H1 (cell line): ENCODE measurements around the gene PROK1. TPM values are rescaled to one million over a fixed set of nuclear protein-coding genes. Genes with fewer than 3 reads are reported as not detected.

Experiments used
- CTCF ChIA-PET: fragments of 300-600 bp; sonication (Branson Sonifier 250); formaldehyde crosslinking; loops from one replicate; lab custom pipeline; 2021; ENCODE audit not compliant: partially characterized antibody; lab: Charles Lee
- POLR2A ChIA-PET: fragments of 300-600 bp; sonication (Branson Sonifier 250); formaldehyde crosslinking; loops from one replicate; lab custom pipeline; 2021; ENCODE audit warnings: inconsistent platforms; ENCODE audit not compliant: partially characterized antibody; lab: Charles Lee
- DNase-seq, 2 experiments: peaks; one replicate each; pipeline versions ENCODE4 v3.0.0 to v3.0.0-alpha.2; 2010 to 2022; ENCODE audit warnings: low spot score in 2 of 2, low read depth in 1 of 2, mixed read lengths in 1 of 2
- FAIRE-seq: peaks from 2 replicates; lab custom pipeline; 2011; peaks lifted over from hg19 to GRCh38; lab: Jason Lieb, UNC
- H2AFZ ChIP-seq: 2 replicates; pipeline ENCODE4 v1.8.1; 2012; ENCODE audit warnings: low read length, inconsistent platforms
- H2AK5ac ChIP-seq: 2 replicates; pipeline ENCODE4 v1.6.1; 2013; ENCODE audit warnings: low read depth, low read length
- H2BK120ac ChIP-seq: replicated peaks from 2 replicates; pipeline ENCODE3; 2013; ENCODE audit warnings: low read depth, low read length, inconsistent platforms
- H2BK12ac ChIP-seq: 2 replicates; pipeline ENCODE4 v1.6.1; 2013; ENCODE audit warnings: low read depth, low read length
- H2BK15ac ChIP-seq: 2 replicates; pipeline ENCODE4 v1.6.1; 2013; ENCODE audit warnings: low read length
- H2BK20ac ChIP-seq: 2 replicates; pipeline ENCODE4 v1.6.1; 2013; ENCODE audit warnings: low read length
- H2BK5ac ChIP-seq: 2 replicates; pipeline ENCODE4 v1.6.1; 2013; ENCODE audit warnings: low read depth, low read length
- H3K14ac ChIP-seq: 2 replicates; pipeline ENCODE4 v1.6.1; 2013; ENCODE audit warnings: inconsistent platforms; ENCODE audit not compliant: insufficient read length
- H3K18ac ChIP-seq: 2 replicates; pipeline ENCODE4 v1.6.1; 2013; ENCODE audit warnings: low read length; ENCODE audit errors: extremely low read depth
- H3K23ac ChIP-seq: 2 replicates; pipeline ENCODE4 v1.6.1; 2013; ENCODE audit warnings: inconsistent platforms; ENCODE audit not compliant: insufficient read length
- H3K23me2 ChIP-seq: 2 replicates; pipeline ENCODE4 v1.6.1; 2013; ENCODE audit warnings: low read depth, low read length
- H3K27ac ChIP-seq: 2 replicates; pipeline ENCODE4 v1.6.1; 2011; ENCODE audit warnings: low read depth, low read length, inconsistent platforms
- H3K27me3 ChIP-seq, 4 experiments: replicated peaks in 1 of 4; 1 replicate in 1 of 4; 2 replicates in 3 of 4; pipeline versions ENCODE4 v1.6.1 to v1.8.1; 2011 to 2013; ENCODE audit warnings: low read length in 3 of 4, mild to moderate bottlenecking in 3 of 4, inconsistent platforms in 2 of 4, mixed read lengths in 2 of 4, moderate library complexity in 1 of 4; ENCODE audit not compliant: control insufficient read depth in 3 of 4, insufficient read depth in 3 of 4; ENCODE audit errors: extremely low read depth in 1 of 4
- H3K36me3 ChIP-seq, 4 experiments: 2 replicates each; pipeline versions ENCODE4 v1.6.1 to v1.8.1; 2011 to 2013; ENCODE audit warnings: mild to moderate bottlenecking in 4 of 4, low read length in 3 of 4, moderate library complexity in 2 of 4, control low read depth in 1 of 4, inconsistent platforms in 1 of 4; ENCODE audit not compliant: insufficient read depth in 4 of 4, control insufficient read depth in 2 of 4
- H3K4ac ChIP-seq: replicated peaks from 2 replicates; pipeline ENCODE3; 2013; ENCODE audit warnings: low read length, low read depth, mixed read lengths, inconsistent platforms; ENCODE audit not compliant: insufficient read length
- H3K4me1 ChIP-seq, 4 experiments: replicated peaks in 1 of 4; 1 replicate in 1 of 4; 2 replicates in 3 of 4; pipeline versions ENCODE4 v1.6.1 to v1.8.1; 2011 to 2013; ENCODE audit warnings: low read length in 3 of 4, inconsistent platforms in 2 of 4, mixed read lengths in 1 of 4; ENCODE audit not compliant: insufficient read depth in 4 of 4, control insufficient read depth in 3 of 4
- H3K4me2 ChIP-seq, 2 experiments: 2 replicates each; pipeline versions ENCODE4 v1.6.1 to v1.8.1; 2011 to 2013; ENCODE audit warnings: low read depth in 2 of 2, low read length in 2 of 2, control low read depth in 1 of 2, inconsistent platforms in 1 of 2, mild to moderate bottlenecking in 1 of 2; ENCODE audit not compliant: insufficient read depth in 1 of 2
- H3K4me3 ChIP-seq, 4 experiments: fragments of 200-600, 300-600 bp in 1 of 4; sonication (generic), shearing (Covaris generic), sonication (Bioruptor Twin) in 1 of 4; 2 replicates each; pipeline versions ENCODE4 v1.5.1 to v1.8.1; 2011 to 2016; ENCODE audit warnings: low read length in 4 of 4, low read depth in 3 of 4, control low read depth in 2 of 4, inconsistent platforms in 2 of 4, mild to moderate bottlenecking in 2 of 4, mixed read lengths in 1 of 4, moderate library complexity in 1 of 4; ENCODE audit not compliant: insufficient read depth in 2 of 4; ENCODE audit errors: extremely low read depth in 1 of 4
- H3K56ac ChIP-seq: replicated peaks from 2 replicates; pipeline ENCODE3; 2013; ENCODE audit warnings: low read depth, mild to moderate bottlenecking, mixed read lengths, low read length, inconsistent platforms; ENCODE audit not compliant: insufficient read length
- H3K79me1 ChIP-seq: 2 replicates; pipeline ENCODE4 v1.6.1; 2013; ENCODE audit warnings: low read depth, low read length, control low read depth
- H3K79me2 ChIP-seq, 2 experiments: 2 replicates each; pipeline versions ENCODE4 v1.6.1 to v1.8.1; 2012 to 2013; ENCODE audit warnings: low read length in 2 of 2, mild to moderate bottlenecking in 2 of 2, inconsistent platforms in 1 of 2; ENCODE audit not compliant: insufficient read depth in 2 of 2, control insufficient read depth in 1 of 2
- H3K9ac ChIP-seq, 4 experiments: replicated peaks in 1 of 4; 1 replicate in 1 of 4; 2 replicates in 3 of 4; pipeline versions ENCODE4 v1.6.1 to v1.8.1; 2011 to 2013; ENCODE audit warnings: low read depth in 3 of 4, low read length in 3 of 4, control low read depth in 2 of 4, mild to moderate bottlenecking in 2 of 4, moderate library complexity in 2 of 4, inconsistent platforms in 1 of 4; ENCODE audit errors: extremely low read depth in 1 of 4
- H3K9me3 ChIP-seq, 2 experiments: 2 replicates each; pipeline versions ENCODE4 v1.6.1 to v1.8.1; 2012 to 2013; ENCODE audit warnings: mild to moderate bottlenecking in 2 of 2, moderate library complexity in 2 of 2, control low read depth in 1 of 2, inconsistent platforms in 1 of 2, low read depth in 1 of 2, low read length in 1 of 2, mixed read lengths in 1 of 2; ENCODE audit not compliant: insufficient read depth in 2 of 2
- H4K20me1 ChIP-seq, 2 experiments: replicated peaks in 1 of 2; 2 replicates each; pipeline versions ENCODE3 to v1.8.1; 2011 to 2013; ENCODE audit warnings: inconsistent platforms in 2 of 2, low read length in 2 of 2, mild to moderate bottlenecking in 1 of 2; ENCODE audit not compliant: insufficient read depth in 2 of 2, control insufficient read depth in 1 of 2
- H4K5ac ChIP-seq: 2 replicates; pipeline ENCODE4 v1.6.1; 2013; ENCODE audit warnings: low read length, low read depth, mixed read lengths, inconsistent platforms; ENCODE audit not compliant: insufficient read length
- H4K8ac ChIP-seq: 2 replicates; pipeline ENCODE4 v1.8.0; 2013; ENCODE audit warnings: mild to moderate bottlenecking, moderate library complexity, low read length, inconsistent platforms; ENCODE audit not compliant: insufficient read depth; ENCODE audit errors: extremely low read depth
- H4K91ac ChIP-seq: replicated peaks from 2 replicates; pipeline ENCODE3; 2013; ENCODE audit warnings: low read length, mixed read lengths, inconsistent platforms; ENCODE audit not compliant: insufficient read length
- WGBS, 2 experiments: shearing (Covaris generic) in 1 of 2; methylation state at CpG; one replicate each; pipeline versions ENCODE4 v1.1.6 to v1.1.7; 2013 to 2015; ENCODE audit warnings: low lambda C conversion rate in 2 of 2, mixed read lengths in 2 of 2, inconsistent platforms in 1 of 2, low coverage in 1 of 2, missing lambda C conversion rate in 1 of 2; ENCODE audit not compliant: insufficient replicate concordance in 2 of 2, insufficient coverage in 1 of 2, insufficient read length in 1 of 2; ENCODE audit errors: extremely low coverage in 1 of 2, missing lambda C conversion rate in 1 of 2; 5-methylcytosine and 5-hydroxymethylcytosine counted together
- polyA plus RNA-seq, 7 experiments: library from polyadenylated mRNA; depleted of rRNA in 3 of 7; stranded (reverse) in 5 of 7; unstranded in 2 of 7; fragments of >200 nt in 5 of 7; fragments of 200-250 nt in 2 of 7; gene quantifications; 1 replicate in 5 of 7; 2 replicates in 1 of 7; 4 replicates in 1 of 7; pipeline versions ENCODE4 v1.2.1 to v1.2.3, GENCODE V29; 2011 to 2013; ENCODE audit warnings: missing spikeins in 2 of 7, mixed read lengths in 2 of 7
- total RNA-seq: library from RNA; stranded (reverse); fragmentation: NEBNext Ultra II Directional; extraction: Animal tissue kit (Norgen Biotek cat#: 25700); gene quantifications from 2 replicates; pipeline ENCODE4 v1.2.1, GENCODE V29; 2021

PROK1 gene
- total and polyA plus RNA-seq, 2 of the 8 experiments (the other 6 are each of a cell fraction or from before 2014, with no cell fraction given): 0.12 TPM; not detected in 1

GRCh38 chr1:110403805-110404204, 47.1 kb upstream of the PROK1 start:
- WGBS, 2 experiments: 96% methylated on average over 5 of the region's 5 CpGs; no CpG with 5 or more reads in 1 of the 2 experiments

More at GRCh38 chr1:110403805-110404204, 47.1 kb upstream of the PROK1 start:
- POLR2A ChIA-PET: interaction anchor here (0.6 to 1.3 kb wide), 4 partner anchors 8 to 83 kb away, joined by 3 to 4 read pairs (median 3); no protein-coding TSS in a partner anchor
- no peak overlapping the region for H2BK15ac ChIP-seq
- H3K36me3 ChIP-seq: peaks cover 2 to 50% (median 29%) of the 10 kb centered on the region in 4 experiments; a peak in 7 of 8 replicates
- no peak overlapping the region for H4K5ac ChIP-seq
- no peak overlapping the region for H3K4me3 ChIP-seq
- no peak overlapping the region for H2BK20ac ChIP-seq
- H3K14ac ChIP-seq: no peak overlapping the region
- no peaks in the 10 kb centered on the region for H3K9me3 ChIP-seq
- peaks cover 3% of the 10 kb centered on the region; the same call in 1 of the 2 replicates for H3K23me2 ChIP-seq
- H3K23ac ChIP-seq: no peak overlapping the region
- FAIRE-seq: no peak
- H4K91ac ChIP-seq: no peak overlapping the region
- H3K4ac ChIP-seq: no peak overlapping the region
- H3K56ac ChIP-seq: no peak overlapping the region
- no peak overlapping the region for H3K4me2 ChIP-seq
- DNase-seq: no peak
- H3K18ac ChIP-seq: no peak overlapping the region
- H3K79me1 ChIP-seq: no peaks in the 10 kb centered on the region; the same call in 1 of the 2 replicates
- no peak overlapping the region for H2BK120ac ChIP-seq
- CTCF ChIA-PET: interaction anchor here (0.6 to 22.7 kb wide), 6 partner anchors 9 to 202 kb away, joined by 3 to 828 read pairs (median 4); partner anchors contain the start of gene PROK1
- H2BK12ac ChIP-seq: no peak overlapping the region
- H4K8ac ChIP-seq: no peak overlapping the region
- no peak overlapping the region for H3K27ac ChIP-seq
- no peak overlapping the region for H3K9ac ChIP-seq
- peaks cover 0 to 12% of the 10 kb centered on the region in 2 experiments; a peak in 2 of 4 replicates for H3K79me2 ChIP-seq
- no peak overlapping the region for H2AK5ac ChIP-seq
- H2BK5ac ChIP-seq: no peak overlapping the region
- H3K27me3 ChIP-seq: 0 out of 7 replicates have a peak, but pooled peaks cover 0 to 3% (median 0%) of the 10 kb centered on the region in 4 experiments
- H3K4me1 ChIP-seq: no peaks in the 10 kb centered on the region; a peak in 2 of 7 replicates
- no peaks in the 10 kb centered on the region for H4K20me1 ChIP-seq
- no peak overlapping the region for H2AFZ ChIP-seq
